ENCODE data around the gene AHCYL1. TPM values are rescaled to one million over a fixed set of nuclear protein-coding genes. Genes with fewer than 3 reads are reported as not detected.

Gene AHCYL1
- total RNA-seq, 1 donor from 2014 or later: 90.1 TPM

- H3K27ac Mint-ChIP-seq (ENCODE audit: unreplicated experiment): no peak overlapping the region
- DNase-seq (ENCODE audit: low read depth, low spot score): no peak
- no peaks in the 10 kb centered on the region for H3K36me3 Mint-ChIP-seq (ENCODE audit: low read depth)
- TF ChIP-seq CTCF (conservative IDR thresholded peaks at IDR 0.05): no peak
- no peaks in the 10 kb centered on the region for H3K9me3 Mint-ChIP-seq
- peaks cover 14% of the 10 kb centered on the region for H3K4me1 Mint-ChIP-seq
- no peak overlapping the region for H3K4me3 Mint-ChIP-seq
- no peaks in the 10 kb centered on the region for H3K27me3 Mint-ChIP-seq (ENCODE audit: low read depth)
These were observed 12.8 kb downstream of the AHCYL1 start for GRCh38 chr1:109997204-109997866.

- Mint-ChIP-seq H3K36me3 (ENCODE audit: low read depth) (no peaks in the 10 kb centered on the region), H3K4me3 (no peak overlapping the region), H3K9me3 (no peaks in the 10 kb centered on the region), H3K4me1 (peaks cover 17% of the 10 kb centered on the region), H3K27me3 (ENCODE audit: low read depth) (no peaks in the 10 kb centered on the region), H3K27ac (ENCODE audit: unreplicated experiment) (no peak overlapping the region)
- DNase-seq (ENCODE audit: low read depth, low spot score): no peak
- no peak for TF ChIP-seq CTCF (conservative IDR thresholded peaks at IDR 0.05)
These were observed 13.3 kb downstream of the AHCYL1 start for GRCh38 chr1:109997867-109998229.

- H3K27me3 Mint-ChIP-seq (ENCODE audit: low read depth): no peaks in the 10 kb centered on the region
- no peak overlapping the region for H3K27ac Mint-ChIP-seq (ENCODE audit: unreplicated experiment)
- no peak overlapping the region for H3K4me3 Mint-ChIP-seq
- H3K4me1 Mint-ChIP-seq: peaks cover 42% of the 10 kb centered on the region
- no peaks in the 10 kb centered on the region for H3K36me3 Mint-ChIP-seq (ENCODE audit: low read depth)
- DNase-seq (ENCODE audit: low read depth, low spot score): no peak
- H3K9me3 Mint-ChIP-seq: no peaks in the 10 kb centered on the region
- TF ChIP-seq CTCF (conservative IDR thresholded peaks at IDR 0.05): no peak
These were observed 18.1 kb downstream of the AHCYL1 start for GRCh38 chr1:110002695-110003094.

GRCh38 chr1:110003747-110004428 is 19.3 kb downstream of the AHCYL1 start:
- H3K4me1 Mint-ChIP-seq: peaks cover 41% of the 10 kb centered on the region
- no peak for DNase-seq (ENCODE audit: low read depth, low spot score)
- H3K27ac Mint-ChIP-seq (ENCODE audit: unreplicated experiment): no peak overlapping the region
- TF ChIP-seq CTCF (conservative IDR thresholded peaks at IDR 0.05): no peak
- no peaks in the 10 kb centered on the region for H3K9me3 Mint-ChIP-seq
- no peaks in the 10 kb centered on the region for H3K36me3 Mint-ChIP-seq (ENCODE audit: low read depth)
- no peaks in the 10 kb centered on the region for H3K27me3 Mint-ChIP-seq (ENCODE audit: low read depth)
- H3K4me3 Mint-ChIP-seq: no peak overlapping the region

GRCh38 chr1:110004583-110004982 is 20.0 kb downstream of the AHCYL1 start:
- H3K4me3 Mint-ChIP-seq: no peak overlapping the region
- no peaks in the 10 kb centered on the region for H3K36me3 Mint-ChIP-seq (ENCODE audit: low read depth)
- TF ChIP-seq CTCF (conservative IDR thresholded peaks at IDR 0.05): no peak
- no peaks in the 10 kb centered on the region for H3K9me3 Mint-ChIP-seq
- peaks cover 41% of the 10 kb centered on the region for H3K4me1 Mint-ChIP-seq
- DNase-seq (ENCODE audit: low read depth, low spot score): no peak
- no peaks in the 10 kb centered on the region for H3K27me3 Mint-ChIP-seq (ENCODE audit: low read depth)
- H3K27ac Mint-ChIP-seq (ENCODE audit: unreplicated experiment): no peak overlapping the region

All from neural crest cell (in vitro differentiated cells).